ENCODE data around the gene CDYL.

CDYL gene

DNA sequence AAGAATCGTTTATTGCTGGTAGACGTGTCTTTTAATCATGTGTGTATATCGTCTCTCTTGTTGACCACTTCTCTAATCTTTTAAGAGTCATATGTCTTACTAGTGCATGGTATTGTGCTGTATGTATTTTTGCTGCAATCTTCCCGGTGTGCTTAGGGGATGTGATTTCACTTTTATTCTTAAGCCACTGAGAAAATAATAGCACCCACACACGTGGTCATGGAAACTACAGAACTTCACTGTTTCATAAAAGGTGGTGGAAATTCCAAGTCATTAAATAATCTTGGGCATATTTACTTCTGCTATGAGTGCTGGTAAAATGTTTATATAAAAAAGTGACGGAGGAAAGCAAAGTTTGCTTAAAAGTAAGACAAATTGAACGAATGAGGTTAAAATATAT, 3.0 kb upstream of the CDYL start:
- Histone ChIP-seq H3K36me3 (no peaks in the 10 kb centered on the region), H3K4me1 (peaks cover 14% of the 10 kb centered on the region), H3K4me3 (no peak overlapping the region), H4K20me1 (peaks cover 11% of the 10 kb centered on the region), H3K9ac (no peak overlapping the region), H3K27ac (no peak overlapping the region), H3K4me2 (no peak overlapping the region), H3K9me3 (peaks cover 1% of the 10 kb centered on the region; the same call in 1 of the 2 replicates), H3K27me3 (no peaks in the 10 kb centered on the region)
- TF ChIP-seq Cebpa-rat (IDR thresholded peaks at IDR 0.05) = no peak

DNA sequence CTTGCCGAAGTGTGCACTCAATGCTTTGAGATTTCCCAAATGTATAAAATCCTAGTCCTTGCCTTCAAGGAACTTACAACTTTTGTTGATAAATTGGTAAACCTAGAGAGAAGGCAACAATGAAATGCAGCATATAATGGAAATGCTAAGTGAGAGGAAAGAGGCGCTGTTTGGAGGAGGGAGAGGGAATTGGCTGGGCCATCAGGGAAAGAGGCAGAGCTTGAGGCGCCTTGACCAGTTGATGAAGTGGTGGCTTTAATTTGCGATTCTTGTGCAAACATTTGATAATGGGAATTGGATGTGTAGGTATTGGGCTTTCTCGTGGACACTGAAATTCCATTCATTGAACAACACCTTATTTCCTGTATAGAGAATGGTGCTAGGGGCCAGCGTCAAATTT, 1.9 kb upstream of the CDYL start:
- no peak for TF ChIP-seq Cebpa-rat (IDR thresholded peaks at IDR 0.05)

DNA sequence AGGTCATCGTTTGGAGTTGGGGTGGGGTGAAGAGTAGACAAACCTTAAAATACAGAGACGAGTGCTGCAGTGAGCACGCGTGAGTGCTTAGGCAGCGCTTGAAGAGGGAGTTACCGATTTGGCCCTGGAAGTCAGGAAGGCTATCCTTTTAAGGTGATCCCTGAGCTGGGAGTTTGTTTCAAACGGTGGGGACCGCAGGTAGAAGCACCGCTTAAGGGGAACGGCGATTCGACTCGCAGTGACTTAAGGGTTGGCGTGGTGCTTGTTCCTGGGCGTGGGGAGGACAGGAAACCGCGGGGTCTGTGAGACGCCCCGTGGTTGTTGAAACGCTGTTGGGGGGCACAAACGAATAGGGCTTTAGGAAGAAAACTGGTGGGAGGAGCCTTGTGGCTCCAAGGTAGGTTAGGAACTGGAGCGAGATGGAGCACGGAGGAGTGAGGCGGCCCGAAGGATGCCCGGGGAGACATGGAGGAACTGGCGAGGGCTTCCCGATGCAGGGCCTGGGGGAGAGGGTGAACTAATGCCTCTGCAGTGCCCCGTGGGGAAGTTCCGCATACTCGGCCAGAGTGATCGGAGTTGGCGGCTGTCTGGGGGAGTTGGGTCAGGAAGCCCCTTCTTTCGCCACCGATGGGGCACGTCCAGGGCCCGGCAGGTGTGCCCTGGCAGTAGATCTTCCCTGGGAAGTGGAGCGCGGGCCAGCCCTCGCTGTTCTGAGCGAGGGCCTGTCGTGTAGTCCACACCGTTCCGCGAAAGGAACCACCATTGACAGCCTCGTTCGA, 1.3 kb upstream of the CDYL start:
- Histone ChIP-seq H3K4me3 (peak overlapping the region; percentile 72), H3K36me3 (no peaks in the 10 kb centered on the region), H3K27ac (peak overlapping the region; percentile 76), H4K20me1 (peaks cover 28% of the 10 kb centered on the region), H3K27me3 (no peaks in the 10 kb centered on the region), H3K4me2 (peak overlapping the region; percentile 88), H3K9ac (peak overlapping the region; percentile 80), H3K4me1 (peaks cover 31% of the 10 kb centered on the region), H3K9me3 (peaks cover 9% of the 10 kb centered on the region)
- no peak for TF ChIP-seq Cebpa-rat (IDR thresholded peaks at IDR 0.05)

More for the DNA sequence above, 1.9 kb upstream of the CDYL start:
- Histone ChIP-seq H3K9me3 (peaks cover 9% of the 10 kb centered on the region), H3K36me3 (no peaks in the 10 kb centered on the region), H3K4me3 (no peak overlapping the region), H3K4me1 (peaks cover 25% of the 10 kb centered on the region), H3K9ac (no peak overlapping the region), H3K27me3 (no peaks in the 10 kb centered on the region), H4K20me1 (peaks cover 22% of the 10 kb centered on the region), H3K4me2 (no peak overlapping the region), H3K27ac (no peak overlapping the region)

DNA sequence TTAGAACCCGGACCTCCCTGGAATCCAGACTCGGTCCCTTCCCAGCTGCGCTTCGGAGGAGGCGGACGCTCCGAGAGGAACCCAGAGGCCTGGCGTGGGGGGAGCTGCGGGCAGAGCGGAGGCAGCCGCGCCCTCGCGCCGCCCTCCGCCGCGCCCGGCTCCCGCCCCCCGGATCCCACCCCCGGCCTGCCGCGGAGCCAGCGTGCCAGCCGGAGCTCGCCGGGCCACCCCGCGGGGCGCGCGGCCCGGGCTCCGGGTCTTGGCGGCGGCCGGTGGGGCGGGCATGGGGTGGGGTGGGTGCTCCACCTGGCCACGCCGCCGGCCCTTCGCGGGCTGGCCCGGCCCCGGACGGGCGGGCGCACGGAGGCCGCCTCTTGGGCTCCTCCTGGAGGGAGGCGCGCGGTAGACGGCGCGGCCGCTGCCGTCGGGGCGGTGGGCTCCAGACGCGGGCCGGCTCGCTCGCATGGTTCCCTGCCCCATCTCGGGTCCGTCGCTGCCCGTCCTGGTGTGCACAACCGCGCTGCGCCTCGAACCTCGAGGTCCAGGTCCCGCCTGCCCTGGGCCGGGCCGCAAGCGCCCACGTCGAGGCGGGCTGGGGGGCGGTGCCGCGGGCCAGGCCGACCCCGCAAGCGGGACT, 592 bp upstream of the CDYL start:
- H3K27me3 ChIP-seq = no peaks in the 10 kb centered on the region
- peak overlapping the region; percentile 72 for H3K4me3 ChIP-seq
- H3K27ac ChIP-seq = peak overlapping the region; percentile 81
- no peak for TF ChIP-seq Cebpa-rat (IDR thresholded peaks at IDR 0.05)
- H3K9me3 ChIP-seq = peaks cover 9% of the 10 kb centered on the region
- H4K20me1 ChIP-seq = peaks cover 34% of the 10 kb centered on the region
- H3K4me1 ChIP-seq = peaks cover 37% of the 10 kb centered on the region
- peak overlapping the region; percentile 88 for H3K4me2 ChIP-seq
- H3K9ac ChIP-seq = peak overlapping the region; percentile 80
- no peaks in the 10 kb centered on the region for H3K36me3 ChIP-seq

DNA sequence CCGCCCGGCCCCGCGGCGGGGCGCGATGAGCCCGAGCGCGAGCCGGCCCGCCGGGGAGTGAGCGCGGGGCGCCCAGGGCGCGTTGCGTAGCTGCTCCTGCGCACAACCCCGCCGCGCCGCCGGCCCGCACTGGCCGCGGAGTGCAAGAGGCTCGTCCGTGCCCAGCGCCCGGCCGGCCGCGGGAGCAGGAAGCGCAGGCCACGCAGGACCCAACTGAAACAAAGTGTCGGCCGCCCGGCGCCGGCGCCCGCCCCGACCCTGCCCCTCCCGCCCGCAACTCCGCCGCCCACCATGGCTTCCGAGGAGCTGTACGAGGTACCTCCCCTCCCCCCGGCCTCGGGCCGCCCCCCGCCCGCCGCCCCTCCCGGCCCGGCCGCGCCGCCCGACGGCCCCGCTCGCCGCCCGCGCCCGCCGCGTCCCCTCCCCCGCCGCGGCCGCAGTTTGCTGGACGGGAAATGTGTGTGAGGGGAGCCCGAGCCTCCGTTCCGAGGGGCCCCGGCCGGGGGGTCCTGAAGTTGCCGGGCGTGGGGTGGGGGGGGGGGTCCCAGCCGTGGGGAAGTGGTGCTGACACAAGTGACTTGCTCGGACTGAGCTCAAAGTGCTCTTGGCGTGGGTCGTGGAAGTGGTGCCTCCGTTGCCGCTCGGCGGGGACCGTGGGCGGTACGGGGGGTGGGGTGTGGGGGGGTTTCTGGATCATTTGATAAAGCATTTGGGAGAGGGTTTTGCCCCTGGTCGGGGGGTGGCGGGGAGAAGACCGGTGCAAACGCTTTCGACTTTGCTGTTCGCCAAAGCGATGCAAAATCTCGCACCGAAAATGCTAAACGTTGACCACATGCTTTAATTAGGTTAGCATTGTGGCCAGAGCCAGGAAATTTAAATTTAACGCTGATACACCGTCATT, 539 bp downstream of the CDYL start:
- Histone ChIP-seq H3K9ac (peak overlapping the region; percentile 93), H3K4me1 (peaks cover 49% of the 10 kb centered on the region), H3K36me3 (no peaks in the 10 kb centered on the region), H3K27ac (peak overlapping the region; percentile 92), H3K4me3 (peak overlapping the region; percentile 86), H3K27me3 (no peaks in the 10 kb centered on the region), H3K4me2 (peak overlapping the region; percentile 94), H3K9me3 (peaks cover 9% of the 10 kb centered on the region), H4K20me1 (peaks cover 45% of the 10 kb centered on the region)
- TF ChIP-seq Cebpa-rat (IDR thresholded peaks at IDR 0.05) = no peak

DNA sequence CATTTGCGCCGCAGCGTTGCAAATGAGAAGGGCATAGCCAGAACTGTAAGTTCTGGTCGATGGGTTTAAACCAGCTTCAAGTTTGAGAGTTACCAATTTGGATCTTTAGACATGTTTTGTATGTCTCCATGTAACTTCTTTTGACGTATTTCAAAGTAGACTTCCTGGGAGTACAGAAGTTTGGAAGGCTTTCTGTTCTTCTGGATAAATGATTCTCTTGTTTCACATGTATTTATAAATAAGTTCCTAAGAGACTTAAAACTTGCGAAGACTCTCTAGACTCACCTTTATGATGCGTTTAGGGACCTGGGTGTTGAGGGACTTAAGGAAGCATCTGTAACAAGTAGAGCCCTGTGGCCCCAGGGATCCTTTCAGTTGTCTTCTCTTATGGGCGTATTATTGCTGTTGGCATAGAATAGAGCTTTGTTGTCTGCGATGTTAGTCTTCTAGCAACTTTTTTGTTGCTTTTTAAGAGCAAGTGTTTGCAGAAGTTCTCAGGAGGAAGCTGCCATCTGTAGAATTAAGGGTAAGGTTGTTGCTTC, 1.3 kb downstream of the CDYL start:
- H3K9ac ChIP-seq = peak overlapping the region; percentile 93
- peaks cover 56% of the 10 kb centered on the region for H3K4me1 ChIP-seq
- H3K4me3 ChIP-seq = peak overlapping the region; percentile 86
- peak overlapping the region; percentile 67 for H3K27ac ChIP-seq
- no peaks in the 10 kb centered on the region for H3K36me3 ChIP-seq
- H3K27me3 ChIP-seq = no peaks in the 10 kb centered on the region
- H3K4me2 ChIP-seq = peak overlapping the region; percentile 94
- no peak for TF ChIP-seq Cebpa-rat (IDR thresholded peaks at IDR 0.05)
- peaks cover 52% of the 10 kb centered on the region for H4K20me1 ChIP-seq
- H3K9me3 ChIP-seq = peaks cover 9% of the 10 kb centered on the region

DNA sequence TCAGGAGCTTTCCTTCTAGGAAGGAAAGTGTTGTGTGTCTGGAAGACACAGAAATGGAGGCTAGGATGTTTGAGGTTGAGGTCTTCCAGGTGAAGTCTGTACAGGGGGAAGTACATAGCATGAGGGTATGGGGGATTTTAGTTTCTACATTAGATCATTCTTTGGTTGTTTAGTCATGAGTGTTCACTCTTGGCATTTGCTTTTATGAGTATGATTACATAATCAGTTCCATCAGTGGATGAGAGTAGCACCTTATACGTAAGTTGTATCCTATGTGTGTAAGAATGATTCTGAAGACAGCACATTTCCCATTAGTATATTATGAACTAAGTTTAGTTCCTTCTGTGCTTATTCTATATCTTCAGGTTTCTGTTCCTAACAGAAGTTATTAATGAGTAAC, 1.9 kb downstream of the CDYL start:
- peaks cover 56% of the 10 kb centered on the region for H3K4me1 ChIP-seq
- peak overlapping the region; percentile 94 for H3K4me2 ChIP-seq
- peaks cover under 1% of the 10 kb centered on the region; the same call in 1 of the 2 replicates for H3K36me3 ChIP-seq
- 0 out of 2 replicates have a peak overlapping the region, but pooled peaks have one; percentile 67 for H3K27ac ChIP-seq
- peak overlapping the region; percentile 86 for H3K4me3 ChIP-seq
- no peaks in the 10 kb centered on the region for H3K27me3 ChIP-seq
- H3K9ac ChIP-seq = peak overlapping the region; percentile 93
- TF ChIP-seq Cebpa-rat (IDR thresholded peaks at IDR 0.05) = no peak
- H3K9me3 ChIP-seq = peaks cover 15% of the 10 kb centered on the region
- peaks cover 57% of the 10 kb centered on the region for H4K20me1 ChIP-seq

DNA sequence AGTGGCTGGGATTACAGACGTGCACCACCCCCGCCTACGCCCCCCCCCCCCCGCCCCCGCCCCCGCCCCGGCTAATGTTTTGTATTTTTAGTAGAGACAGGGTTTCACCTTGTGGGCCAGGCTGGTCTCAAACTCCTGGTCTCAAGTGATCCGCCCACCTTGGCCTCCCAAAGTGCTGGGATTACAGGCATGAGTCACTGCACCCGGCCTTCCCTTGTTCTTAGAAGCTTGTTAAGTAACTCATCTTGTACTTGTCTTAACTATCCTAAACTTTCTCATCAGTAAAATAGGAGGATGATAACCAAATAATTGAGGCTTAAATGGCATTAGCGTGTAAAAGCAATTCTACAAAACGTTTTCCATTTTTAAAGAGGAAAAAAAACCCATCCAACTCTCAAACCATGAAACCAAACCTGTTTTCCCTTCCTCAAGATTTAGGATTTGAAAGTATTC, 4.2 kb downstream of the CDYL start:
- peaks cover 50% of the 10 kb centered on the region for H3K4me1 ChIP-seq
- H3K9me3 ChIP-seq = peaks cover 38% of the 10 kb centered on the region
- no peaks in the 10 kb centered on the region for H3K27me3 ChIP-seq
- no peak for TF ChIP-seq Cebpa-rat (IDR thresholded peaks at IDR 0.05)
- peak overlapping the region; percentile 94 for H3K4me2 ChIP-seq
- H3K9ac ChIP-seq = no peak overlapping the region
- H4K20me1 ChIP-seq = peaks cover 79% of the 10 kb centered on the region
- no peak overlapping the region for H3K4me3 ChIP-seq
- peaks cover 23% of the 10 kb centered on the region for H3K36me3 ChIP-seq
- H3K27ac ChIP-seq = no peak overlapping the region

DNA sequence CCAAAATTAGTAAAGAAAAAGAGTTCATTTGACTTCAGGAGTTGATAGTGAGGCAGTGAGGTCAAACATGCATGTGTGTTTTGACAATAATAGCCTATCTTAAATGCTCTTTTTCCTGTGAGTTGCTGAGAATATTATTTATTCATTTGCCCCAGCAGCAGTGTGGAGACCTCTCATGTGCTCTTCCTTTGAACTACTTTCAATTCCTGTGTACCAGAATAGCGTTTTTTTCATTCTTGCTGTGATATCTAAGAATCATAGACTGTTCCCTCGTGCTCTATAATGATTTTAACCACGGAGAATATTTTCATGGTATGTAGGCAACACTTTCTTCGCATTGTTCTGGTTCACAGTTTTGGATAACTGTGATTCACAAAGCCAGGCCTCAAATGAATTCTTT, 5.2 kb downstream of the CDYL start:
- peak overlapping the region; percentile 21; the same call in 1 of the 2 replicates for H3K27ac ChIP-seq
- H3K4me3 ChIP-seq = no peak overlapping the region
- H3K9me3 ChIP-seq = peaks cover 48% of the 10 kb centered on the region

More for the DNA sequence above, 5.2 kb downstream of the CDYL start:
- no peak overlapping the region; the same call in 1 of the 2 replicates for H3K9ac ChIP-seq
- H3K4me1 ChIP-seq = peaks cover 50% of the 10 kb centered on the region
- peaks cover 32% of the 10 kb centered on the region for H3K36me3 ChIP-seq
- no peaks in the 10 kb centered on the region for H3K27me3 ChIP-seq
- no peak for TF ChIP-seq Cebpa-rat (IDR thresholded peaks at IDR 0.05)
- peaks cover 89% of the 10 kb centered on the region for H4K20me1 ChIP-seq
- peak overlapping the region; percentile 73 for H3K4me2 ChIP-seq
